ENCODE results near the gene CPNE4.

CPNE4 gene

GRCh38 chr3:131645638-131646037 is 389.2 kb downstream of the CPNE4 start:
- in situ Hi-C loops (cut with HindIII; ENCODE audit: low sequenced_read_pairs) = no loop called here
- no peak for DNase-seq (ENCODE audit: low read depth)
- no peak for TF ChIP-seq CTCF (IDR thresholded peaks at IDR 0.05; ENCODE audit: low read depth, low read length, missing control alignments)
- H3K4me3 ChIP-seq (ENCODE audit: low read depth, low read length) = no peak overlapping the region

GRCh38 chr3:131636266-131636775 is 398.5 kb downstream of the CPNE4 start:
- no peak for TF ChIP-seq CTCF (IDR thresholded peaks at IDR 0.05; ENCODE audit: low read depth, low read length, missing control alignments)
- no peak for DNase-seq (ENCODE audit: low read depth)
- no peak overlapping the region for H3K4me3 ChIP-seq (ENCODE audit: low read depth, low read length)
- in situ Hi-C loops (cut with HindIII; ENCODE audit: low sequenced_read_pairs) = no loop called here

GRCh38 chr3:131630807-131631206 is 404.0 kb downstream of the CPNE4 start:
- TF ChIP-seq CTCF (IDR thresholded peaks at IDR 0.05; ENCODE audit: low read depth, low read length, missing control alignments) = no peak
- peak; percentile 9 for DNase-seq (ENCODE audit: low read depth)
- in situ Hi-C loops (cut with HindIII; ENCODE audit: low sequenced_read_pairs) = no loop called here
- H3K4me3 ChIP-seq (ENCODE audit: low read depth, low read length) = no peak overlapping the region

- in situ Hi-C loops (cut with HindIII; ENCODE audit: low sequenced_read_pairs) = no loop called here
- H3K4me3 ChIP-seq (ENCODE audit: low read depth, low read length) = no peak overlapping the region
- no peak for TF ChIP-seq CTCF (IDR thresholded peaks at IDR 0.05; ENCODE audit: low read depth, low read length, missing control alignments)
- DNase-seq (ENCODE audit: low read depth) = no peak
Measured at GRCh38 chr3:131630097-131630496, 404.7 kb downstream of the CPNE4 start.

- DNase-seq (ENCODE audit: low read depth) = no peak
- in situ Hi-C loops (cut with HindIII; ENCODE audit: low sequenced_read_pairs) = no loop called here
- TF ChIP-seq CTCF (IDR thresholded peaks at IDR 0.05; ENCODE audit: low read depth, low read length, missing control alignments) = no peak
- no peak overlapping the region for H3K4me3 ChIP-seq (ENCODE audit: low read depth, low read length)
Measured at GRCh38 chr3:131623431-131623830, 411.4 kb downstream of the CPNE4 start.

- H3K4me3 ChIP-seq (ENCODE audit: low read depth, low read length) = no peak overlapping the region
- in situ Hi-C loops (cut with HindIII; ENCODE audit: low sequenced_read_pairs) = no loop called here
- no peak for TF ChIP-seq CTCF (IDR thresholded peaks at IDR 0.05; ENCODE audit: low read depth, low read length, missing control alignments)
- DNase-seq (ENCODE audit: low read depth) = no peak
Measured at GRCh38 chr3:131622726-131623125, 412.1 kb downstream of the CPNE4 start.

GRCh38 chr3:131620977-131621376 is 413.8 kb downstream of the CPNE4 start:
- H3K4me3 ChIP-seq (ENCODE audit: low read depth, low read length) = no peak overlapping the region
- TF ChIP-seq CTCF (IDR thresholded peaks at IDR 0.05; ENCODE audit: low read depth, low read length, missing control alignments) = no peak
- DNase-seq (ENCODE audit: low read depth) = no peak
- in situ Hi-C loops (cut with HindIII; ENCODE audit: low sequenced_read_pairs) = no loop called here
